ENCODE data around the gene CCNY.

The CCNY gene

DNA sequence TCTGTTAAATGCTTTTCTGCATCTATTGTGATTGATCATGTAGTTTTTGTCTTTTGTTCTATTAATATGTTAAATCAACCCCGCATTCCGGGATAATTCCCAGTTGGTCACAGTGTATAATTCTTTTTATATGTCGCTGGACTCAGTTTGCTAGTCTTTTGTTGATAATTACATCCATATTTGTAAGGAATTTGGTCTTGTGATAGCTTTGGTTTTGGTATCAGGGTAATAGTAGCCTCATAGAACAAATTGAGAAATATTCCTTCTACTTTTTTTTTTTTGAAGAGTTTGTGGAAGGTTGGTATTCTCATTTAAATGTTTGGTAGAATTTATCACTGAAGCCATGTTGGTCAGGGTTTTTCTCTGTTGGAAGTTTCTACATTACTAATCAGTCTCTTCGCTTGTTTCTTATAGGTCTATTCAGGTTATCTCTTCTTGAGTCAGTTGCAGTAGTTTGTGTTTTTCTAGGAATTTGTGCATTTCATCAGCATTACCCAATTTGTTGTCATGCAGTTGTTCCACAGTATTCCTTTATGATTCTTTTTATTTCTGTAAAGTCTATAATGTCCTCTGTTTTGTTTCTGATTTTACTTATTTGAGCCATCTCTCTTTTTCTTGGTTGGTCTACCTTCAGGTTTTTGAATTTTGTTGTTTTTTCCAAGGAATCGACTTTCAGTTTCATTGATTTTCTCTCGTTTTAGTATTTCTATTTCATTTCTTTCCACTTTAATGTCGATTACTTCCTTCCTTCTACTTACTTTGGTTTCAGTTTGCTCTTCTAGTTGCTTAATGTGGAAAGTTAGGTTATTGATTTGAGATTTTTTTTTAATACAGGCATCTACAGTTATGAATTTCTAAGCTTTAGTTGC, 204.2 kb downstream of the CCNY start:
- DNase-seq: no peak

DNA sequence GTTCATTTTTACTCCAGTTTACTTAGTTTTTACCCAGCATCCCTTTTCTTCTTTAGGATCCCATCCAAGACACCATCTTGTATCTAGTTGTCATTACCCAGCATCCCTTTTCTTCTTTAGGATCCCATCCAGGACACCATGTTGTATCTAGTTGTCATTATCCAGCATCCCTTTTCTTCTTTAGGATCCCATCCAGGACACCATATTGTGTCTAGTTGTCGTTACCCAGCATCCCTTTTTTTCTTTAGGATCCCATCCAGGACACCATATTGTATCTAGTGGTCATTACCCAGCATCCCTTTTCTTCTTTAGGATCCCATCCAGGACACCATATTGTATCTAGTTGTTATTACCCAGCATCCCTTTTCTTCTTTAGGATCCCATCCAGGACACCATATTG, 205.4 kb downstream of the CCNY start:
- no peak for DNase-seq

DNA sequence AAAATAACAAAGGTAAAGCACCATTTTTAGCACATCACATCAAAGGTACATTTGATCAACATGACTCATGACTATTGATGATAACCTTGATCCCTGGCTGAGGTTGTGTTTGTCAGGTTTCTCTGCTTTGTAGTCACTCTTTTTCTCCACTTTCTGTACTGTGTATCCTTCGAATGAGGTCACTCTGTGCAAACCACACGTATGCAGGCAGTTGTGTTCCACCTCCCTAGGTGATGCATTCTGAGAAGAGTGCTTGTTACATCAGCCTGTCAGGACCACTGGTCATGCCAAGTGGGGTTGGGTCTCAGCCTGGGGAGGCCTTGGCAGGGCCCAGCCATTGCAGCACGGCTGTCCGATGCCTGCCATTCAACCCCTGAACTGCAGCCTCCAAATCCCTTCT, 206.0 kb downstream of the CCNY start:
- no peak for DNase-seq

DNA sequence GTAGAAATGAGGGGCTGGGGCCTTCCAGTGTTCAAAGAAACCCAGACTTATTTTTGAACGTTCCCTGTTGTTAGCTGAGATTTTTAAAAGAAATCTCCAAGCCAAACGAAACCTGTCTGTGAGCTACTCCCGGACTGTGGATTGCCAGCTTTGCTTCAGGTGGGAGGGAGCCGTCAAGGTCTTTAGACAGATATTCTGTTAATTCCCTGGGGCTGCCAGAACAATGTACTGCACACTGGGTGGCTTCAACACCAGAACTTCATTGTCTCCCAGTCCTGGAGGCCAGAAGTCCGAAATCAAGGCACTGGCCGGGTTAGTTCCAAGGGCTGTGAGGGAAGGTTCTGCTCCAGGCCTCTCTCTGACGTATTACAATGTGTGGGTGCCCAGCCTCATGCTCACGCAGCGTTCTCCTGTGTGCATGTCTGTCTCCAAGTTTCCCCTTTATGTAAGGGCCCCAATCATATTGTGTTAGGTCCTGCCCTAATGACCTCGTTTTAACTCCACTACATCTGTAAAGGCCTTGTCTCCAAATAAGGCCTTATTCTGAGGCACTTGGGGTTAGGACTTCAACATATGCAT, 208.9 kb downstream of the CCNY start:
- DNase-seq: no peak

DNA sequence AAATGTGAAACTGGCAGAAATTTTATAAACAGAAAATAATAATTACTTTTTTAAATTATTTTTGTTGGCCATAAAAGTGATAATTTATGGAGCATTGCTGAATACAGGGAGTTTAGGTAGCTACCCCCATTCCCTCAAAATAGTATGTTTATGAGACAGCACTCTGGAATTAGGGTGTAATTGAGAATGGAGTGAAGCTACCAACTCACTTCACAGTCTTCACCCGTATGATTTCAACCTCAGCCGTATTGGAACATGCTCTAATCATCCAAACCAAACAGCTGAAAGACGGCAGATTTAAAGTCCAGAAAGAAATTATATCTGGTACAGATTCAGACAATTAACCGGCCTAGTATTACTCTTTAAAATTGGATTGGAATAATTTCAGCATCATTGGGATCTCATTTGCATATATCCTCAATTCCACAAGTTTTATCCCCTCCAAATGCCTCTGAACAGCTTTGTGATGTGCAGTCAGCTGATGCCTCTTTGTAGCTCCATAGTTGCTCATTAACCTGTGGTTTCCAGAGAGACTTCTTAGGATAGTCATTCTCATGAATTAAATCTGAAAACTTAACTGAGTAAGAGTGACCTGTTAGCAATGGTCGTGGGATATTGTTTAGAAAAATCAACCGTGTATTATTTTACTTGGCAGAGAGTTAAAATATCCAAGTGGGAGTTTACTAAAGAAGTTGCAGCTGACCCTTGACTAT, 209.7 kb downstream of the CCNY start:
- no peak for DNase-seq

DNA sequence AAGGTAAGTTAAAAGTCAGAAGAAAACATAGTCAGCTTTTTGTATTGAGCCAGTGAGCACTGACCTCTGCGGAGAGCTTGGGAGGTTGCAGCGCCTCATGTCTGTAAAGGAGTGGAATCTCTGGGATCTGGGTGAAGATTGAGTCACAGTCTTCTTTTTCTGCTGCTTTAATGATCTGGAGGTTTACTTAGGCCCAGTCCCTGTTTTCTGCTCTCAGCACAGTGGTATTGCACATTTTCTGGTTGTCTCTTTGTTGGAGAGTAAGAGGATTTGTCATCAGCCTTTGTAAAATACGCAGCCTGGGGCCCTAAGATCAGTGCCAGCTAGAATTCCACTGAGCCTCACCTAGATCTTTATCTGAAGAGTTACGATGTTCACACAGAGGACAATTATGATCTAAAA, 210.5 kb downstream of the CCNY start:
- no peak for DNase-seq

DNA sequence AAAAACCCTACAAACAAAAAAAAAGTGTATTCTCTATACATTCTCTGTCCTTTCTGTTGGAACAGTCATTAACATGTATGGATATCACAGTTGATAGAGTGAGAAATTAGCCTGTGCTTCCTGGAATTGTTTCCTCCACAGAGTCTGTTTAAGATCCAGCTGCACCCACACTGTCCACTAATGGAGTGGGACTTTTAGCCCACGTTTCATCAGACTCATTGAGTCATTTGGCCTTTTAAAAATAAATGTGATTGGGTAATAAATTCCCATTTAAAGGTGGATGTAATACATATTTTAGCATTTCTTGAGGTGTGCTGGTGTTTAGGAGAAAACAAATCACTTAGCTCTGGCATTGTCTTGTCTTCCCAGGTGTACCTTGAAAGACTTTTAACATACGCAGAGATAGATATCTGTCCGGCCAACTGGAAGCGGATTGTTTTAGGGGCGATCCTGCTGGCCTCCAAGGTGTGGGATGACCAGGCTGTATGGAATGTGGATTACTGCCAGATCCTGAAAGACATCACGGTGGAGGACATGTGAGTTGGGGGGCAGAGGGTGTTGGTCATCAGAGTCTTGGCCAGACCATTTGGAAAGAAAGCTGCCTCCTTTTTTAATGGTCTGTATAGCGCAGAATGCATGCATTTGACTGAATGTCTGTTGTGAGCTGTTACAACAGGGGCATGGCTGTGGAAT, 216.5 kb downstream of the CCNY start:
- DNase-seq: no peak

DNA sequence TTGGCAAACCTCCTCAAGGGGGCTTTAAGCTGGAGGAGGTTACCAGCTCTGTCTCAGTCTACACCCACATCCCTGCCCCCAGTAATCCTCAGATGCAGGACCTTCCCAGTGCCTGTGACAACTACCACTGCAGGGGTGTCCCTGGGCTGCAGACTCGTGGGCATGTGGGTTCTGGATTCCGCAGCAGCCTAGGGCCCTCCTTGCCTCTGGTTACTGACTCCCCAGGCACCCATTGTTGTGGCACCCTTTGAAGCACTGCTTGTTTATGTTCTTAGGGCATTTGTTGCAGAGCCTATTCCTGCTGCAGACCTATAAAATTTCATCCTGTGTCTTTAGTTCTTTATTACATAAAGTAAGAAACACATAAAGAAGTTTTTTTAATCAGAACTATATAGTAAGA, 217.7 kb downstream of the CCNY start:
- DNase-seq: no peak

DNA sequence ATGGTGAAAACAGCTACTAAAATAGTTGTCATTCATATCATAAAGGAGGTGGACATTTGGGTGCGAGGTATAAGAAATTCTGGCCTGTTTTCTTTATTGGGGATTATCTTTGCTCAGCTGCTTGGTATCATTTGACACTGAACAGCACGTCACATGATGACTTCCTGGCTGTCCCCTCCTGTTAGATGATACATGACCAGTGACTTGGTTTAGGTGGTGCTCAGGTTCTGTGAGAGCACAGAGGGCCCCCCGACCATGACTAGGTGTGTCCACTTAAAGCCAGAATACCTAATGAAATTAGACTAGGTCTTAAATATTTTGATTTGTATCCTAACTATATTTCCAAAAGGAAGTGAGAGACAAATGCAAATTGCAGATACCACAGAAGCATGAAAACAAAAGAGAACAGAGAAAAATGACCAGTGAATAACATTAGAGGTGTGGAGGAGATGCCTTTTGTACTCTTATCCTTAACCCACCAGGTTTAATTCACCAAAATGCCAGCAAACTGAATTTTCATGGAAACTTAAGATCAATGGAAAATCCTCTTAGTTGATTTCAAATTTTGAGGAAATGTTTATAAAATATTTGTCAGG, 218.2 kb downstream of the CCNY start:
- DNase-seq: no peak

DNA sequence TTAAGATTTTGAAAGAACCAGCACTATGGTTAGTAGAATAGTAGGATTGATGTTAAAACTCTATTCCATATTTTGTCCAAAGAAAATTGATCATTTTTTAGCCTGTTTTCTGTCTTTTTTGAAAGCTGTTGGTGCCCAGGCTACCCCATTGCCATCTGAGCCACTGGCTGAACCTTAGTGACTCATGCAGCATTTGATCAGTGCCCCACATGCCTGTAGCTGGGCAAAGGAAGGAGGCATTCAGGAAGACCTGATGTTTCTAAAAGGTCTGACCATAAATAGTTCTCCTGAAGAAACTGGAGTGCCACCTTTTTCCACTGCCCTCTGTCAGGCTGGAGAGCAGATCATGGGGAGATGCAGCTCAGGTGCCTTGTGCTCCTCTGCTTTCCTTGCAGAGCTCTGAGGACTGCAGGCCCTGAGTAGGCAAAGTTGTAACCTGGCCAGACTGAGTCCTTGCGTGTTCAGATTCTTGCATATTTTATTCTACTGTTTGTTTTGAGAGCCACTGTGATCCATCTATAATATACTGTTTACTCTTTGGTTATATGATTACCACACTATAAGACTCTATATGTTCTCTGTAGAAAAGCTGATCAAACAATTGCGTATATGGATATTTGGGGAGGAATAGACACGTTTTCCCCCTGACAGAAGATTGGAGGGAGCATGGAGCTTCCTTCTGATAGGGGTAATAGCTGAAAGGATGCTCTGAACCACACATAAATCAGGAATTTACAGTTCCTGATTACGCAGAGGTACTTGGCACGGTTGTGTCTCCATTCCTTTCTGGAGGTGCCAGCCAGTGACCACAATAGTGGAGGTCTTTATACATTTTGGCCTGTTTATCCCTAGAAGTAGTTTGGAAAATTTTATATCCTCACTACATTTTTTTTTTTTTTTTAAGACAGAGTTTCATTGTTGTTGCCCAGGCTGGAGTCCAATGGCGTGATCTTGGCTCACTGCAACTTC, 219.9 kb downstream of the CCNY start:
- no peak for DNase-seq

DNA sequence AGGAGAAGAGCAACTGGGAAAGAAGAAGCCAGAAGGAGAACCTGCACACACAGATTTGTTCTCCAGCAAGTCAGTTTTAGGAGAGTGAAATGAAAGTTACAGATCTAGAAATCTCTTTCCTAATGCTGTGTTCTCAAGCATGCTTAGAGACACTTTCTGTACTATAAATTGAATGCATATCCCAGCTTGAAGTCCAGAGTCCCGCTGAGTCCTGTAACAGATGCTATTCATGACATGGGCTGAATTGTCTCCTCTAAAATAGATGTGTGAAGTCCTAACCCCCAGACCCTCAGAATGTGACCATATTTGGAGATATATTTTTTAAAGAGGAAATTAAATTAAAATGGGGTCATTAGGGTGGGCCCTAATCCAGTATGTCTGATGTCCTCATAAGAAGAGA, 222.0 kb downstream of the CCNY start:
- no peak for DNase-seq

DNA sequence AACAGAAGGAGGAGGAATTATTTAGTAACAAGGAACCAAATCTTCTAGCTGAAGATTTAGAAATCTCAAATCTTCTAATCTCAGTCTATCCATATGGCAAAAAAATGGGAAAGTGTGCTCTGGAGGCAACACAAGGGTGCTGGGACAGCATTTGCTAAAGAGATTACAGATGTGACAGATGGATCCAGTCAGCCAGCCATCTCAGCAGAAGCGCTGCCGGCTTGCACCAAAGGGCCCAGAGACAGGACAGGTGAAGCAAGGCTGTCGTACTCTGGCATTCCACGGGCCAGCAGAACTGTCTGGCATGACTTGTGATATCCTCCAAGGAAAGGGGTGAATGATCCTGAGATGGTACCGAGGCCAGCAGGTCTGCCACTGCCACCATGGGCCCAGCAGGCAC, 223.1 kb downstream of the CCNY start:
- no peak for DNase-seq

DNA sequence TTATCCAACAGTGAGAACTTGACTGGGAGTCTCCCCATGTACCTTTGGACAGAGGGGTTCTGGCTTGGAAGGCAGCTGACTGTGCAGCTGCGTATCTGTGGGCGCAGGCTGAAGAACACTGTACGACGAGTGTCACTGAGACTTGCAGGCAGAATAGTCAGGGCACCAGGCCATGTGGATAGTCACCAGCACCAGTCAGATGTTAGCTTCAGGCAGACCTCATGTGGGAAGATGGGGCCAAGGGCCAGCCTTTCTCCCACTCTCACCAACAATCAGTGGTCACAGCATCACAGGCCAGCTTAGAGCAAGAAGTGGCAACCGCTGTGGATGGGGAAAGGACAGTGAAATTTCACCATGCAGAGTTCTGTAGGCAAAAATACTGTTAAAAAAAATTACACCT, 225.4 kb downstream of the CCNY start:
- no peak for DNase-seq

DNA sequence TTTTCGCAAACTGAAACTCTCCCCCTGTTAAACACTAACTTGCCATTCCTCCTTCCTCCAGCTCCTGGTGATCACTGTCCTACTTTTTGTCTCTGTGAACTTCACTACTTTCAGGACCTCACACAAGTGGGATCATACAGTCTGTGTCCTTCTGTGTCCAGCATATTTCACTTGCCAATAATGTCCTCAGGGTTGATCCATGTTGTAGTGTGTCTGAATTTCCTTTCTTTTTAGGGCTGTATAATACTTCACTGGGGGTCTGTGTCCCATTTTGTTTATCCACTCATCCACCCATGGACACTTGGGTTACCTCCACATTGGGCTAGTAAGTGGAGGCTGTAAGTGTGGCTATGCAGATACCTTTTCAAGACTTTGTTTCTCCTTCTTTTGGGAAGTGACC, 226.1 kb downstream of the CCNY start:
- no peak for DNase-seq

DNA sequence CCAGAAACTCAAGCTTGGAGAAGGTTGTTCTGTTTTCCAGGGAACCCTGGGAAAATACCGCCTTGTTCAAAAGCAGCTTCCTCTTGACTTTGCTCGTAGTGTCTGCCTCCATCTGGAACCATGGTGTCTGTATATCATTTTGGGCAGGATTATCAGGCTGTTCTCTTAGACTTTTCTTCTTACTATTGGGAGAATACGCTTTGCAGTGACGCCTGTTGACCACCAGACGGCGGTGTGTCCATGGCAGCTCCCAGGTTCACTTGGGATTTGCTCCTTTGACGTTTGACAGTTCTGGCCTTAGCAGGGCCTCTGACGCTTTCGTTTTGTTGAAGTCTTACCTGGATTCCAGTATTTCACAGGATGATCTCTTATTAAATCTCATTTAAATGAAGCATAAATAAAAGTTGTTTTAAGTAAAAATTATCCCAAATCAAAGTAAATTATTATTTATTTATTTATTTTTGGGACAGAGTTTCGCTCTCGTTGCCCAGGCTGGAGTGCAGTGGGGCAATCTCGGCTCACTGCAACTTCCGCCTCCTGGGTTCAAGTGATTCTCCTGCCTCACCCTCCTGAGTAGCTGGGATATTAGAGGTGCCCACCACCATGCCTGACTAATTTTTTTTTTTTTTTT, 227.1 kb downstream of the CCNY start:
- DNase-seq: peak; percentile 54 to 66

DNA sequence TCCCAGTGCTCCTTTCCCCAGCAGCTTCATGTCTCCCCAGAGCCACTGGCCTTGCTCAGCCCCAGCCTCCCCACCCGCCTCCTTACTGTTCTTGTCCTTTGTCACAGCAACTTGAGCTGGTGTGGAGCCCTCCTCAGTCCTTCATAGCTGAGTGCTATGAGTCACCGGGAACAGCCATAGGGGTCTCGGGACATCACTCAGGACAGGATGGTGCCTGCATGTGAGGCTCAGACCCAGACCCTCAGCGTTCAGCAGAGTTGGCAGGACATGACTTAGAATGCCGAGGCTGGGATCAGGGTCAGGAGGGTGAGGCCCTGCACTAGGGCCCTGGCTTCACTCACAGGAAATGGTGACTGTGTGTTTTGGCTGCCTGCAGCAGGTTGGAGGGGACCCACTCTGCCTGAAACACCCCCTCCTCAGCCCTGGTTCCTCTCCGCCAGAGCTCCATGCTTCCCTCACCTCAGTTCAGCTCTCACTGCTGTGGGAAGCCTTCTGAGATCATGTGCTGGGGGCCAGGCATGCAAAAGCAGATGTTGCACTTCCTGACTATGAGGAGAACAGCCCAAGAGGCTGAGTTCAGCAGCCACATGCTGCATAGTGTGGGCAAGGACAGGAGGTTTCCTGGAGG, 228.1 kb downstream of the CCNY start:
- no peak for DNase-seq

DNA sequence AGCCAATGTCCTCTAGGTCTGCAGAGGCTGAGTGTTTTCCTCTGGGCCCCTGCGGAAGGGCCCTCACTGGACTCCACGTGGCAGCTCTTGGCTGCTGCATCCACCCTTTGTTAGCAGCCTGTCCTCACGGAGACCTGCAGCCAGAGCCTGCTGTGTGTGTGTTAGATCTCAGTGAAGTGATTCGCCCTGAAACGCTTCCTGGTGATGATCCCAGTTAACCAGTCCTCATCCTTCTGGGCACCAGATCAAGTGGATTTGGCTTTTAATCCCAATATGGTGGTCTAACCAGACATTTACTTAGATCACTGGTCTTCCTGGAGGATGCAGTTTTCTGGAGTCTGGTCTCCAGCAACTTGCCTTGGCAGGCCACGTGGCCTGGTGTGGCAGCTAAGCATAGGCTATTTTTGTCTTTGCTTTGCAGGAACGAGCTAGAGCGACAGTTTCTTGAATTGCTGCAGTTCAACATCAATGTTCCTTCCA, 229.3 kb downstream of the CCNY start:
- no peak for DNase-seq

DNA sequence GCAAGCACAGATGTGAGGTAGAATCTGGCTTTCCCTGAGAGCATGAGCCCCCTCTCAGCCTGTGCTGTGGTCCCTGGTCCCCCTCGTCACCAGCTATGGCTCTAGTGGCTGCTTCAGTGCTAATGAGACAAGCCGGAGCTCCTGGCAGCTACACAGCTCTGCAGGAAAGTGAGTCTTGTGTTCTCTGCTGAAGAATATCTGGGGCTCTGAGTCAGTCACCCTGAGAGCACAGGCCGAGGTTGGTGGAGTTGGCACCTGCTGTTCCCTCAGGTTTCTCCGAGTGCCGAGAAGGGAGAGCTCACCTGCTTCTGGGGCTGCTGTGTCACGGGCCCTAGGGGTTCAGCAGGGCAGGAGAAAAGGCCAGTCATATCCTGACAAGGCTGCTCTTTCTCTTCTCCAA, 231.6 kb downstream of the CCNY start:
- DNase-seq: no peak

DNA sequence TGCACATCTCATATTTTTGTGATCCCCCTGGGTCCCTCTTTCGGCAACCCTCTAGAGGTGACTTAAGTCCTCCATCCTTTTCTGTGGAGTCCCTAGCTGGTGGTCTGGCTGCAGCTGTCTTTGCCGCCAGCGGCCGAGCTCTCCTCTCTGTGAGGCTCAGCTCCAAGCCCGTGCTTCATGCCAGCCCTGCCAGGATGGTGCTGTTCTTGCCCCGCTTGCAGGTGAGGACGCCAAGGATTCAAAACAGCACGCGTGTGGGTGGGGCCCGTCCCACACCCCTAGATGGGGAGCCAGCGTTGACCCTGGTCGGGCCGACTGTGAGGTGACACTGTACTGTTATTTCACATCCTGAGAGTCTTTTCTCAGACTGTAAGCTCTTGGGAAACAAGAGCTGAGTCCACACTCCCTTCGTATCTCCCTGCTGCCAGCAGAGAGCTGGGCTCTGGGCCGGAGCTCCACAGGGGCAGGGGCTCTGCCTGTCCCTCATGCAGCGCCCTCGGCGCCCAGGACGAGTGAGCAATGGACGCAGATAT, 232.2 kb downstream of the CCNY start:
- DNase-seq: no peak

DNA sequence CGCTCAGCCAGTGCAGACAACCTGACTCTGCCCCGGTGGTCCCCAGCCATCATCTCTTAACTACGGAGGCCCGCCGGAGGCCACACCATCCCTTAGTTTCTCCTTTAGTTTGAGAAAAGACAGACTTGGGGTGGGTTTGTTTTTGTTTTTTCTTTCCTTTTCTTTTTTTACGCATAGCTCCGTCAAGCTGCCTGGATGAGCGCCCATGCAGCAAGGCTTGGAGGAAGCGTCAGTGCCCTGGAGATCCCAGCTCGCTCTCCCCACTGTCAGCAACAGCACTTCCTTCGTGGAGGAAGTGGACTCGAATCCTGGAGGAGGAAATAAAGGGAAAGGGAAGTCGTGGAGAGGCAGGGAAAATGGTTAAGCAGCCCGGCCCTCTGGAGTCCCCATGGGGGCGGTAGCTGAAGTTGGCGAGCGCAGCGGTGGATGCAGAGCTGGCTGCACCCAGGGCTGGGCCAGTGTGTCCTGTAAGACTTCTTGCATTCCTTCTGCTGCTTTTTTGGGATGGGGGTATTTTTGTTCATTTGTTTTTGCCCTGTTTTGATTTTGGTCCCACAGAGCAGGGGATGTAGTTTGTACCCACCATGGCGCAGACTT, 232.9 kb downstream of the CCNY start:
- DNase-seq: no peak

Measured in activated T-cell treated with anti-CD3 and anti-CD28 coated beads, Interleukin-2, amount 50 U/mL, for 48 hours (primary cell).